PFSK-1 (cell line): ENCODE measurements around the gene PRKAR1A.

Experiments
- POLR2AphosphoS5 ChIP-seq: IDR thresholded peaks from 2 replicates; pipeline ENCODE4 v1.6.1; 2012; ENCODE audit warnings: low read depth, mild to moderate bottlenecking, control low read depth, low read length, moderate library complexity
- SIN3A ChIP-seq: IDR thresholded peaks from 2 replicates; pipeline ENCODE4 v1.6.1; 2012; ENCODE audit warnings: mild to moderate bottlenecking, low read length, moderate library complexity, borderline replicate concordance; ENCODE audit not compliant: insufficient read depth
- TF ChIP-seq, protein P1 (sequence below), 2 experiments: IDR thresholded peaks; 2 replicates each; pipeline versions ENCODE4 v1.6.1 to v1.8.0; 2011 to 2012; ENCODE audit warnings: low read depth in 2 of 2, low read length in 2 of 2, control low read depth in 1 of 2, inconsistent platforms in 1 of 2, mild to moderate bottlenecking in 1 of 2, moderate library complexity in 1 of 2; ENCODE audit not compliant: insufficient read depth in 1 of 2

DNA sequence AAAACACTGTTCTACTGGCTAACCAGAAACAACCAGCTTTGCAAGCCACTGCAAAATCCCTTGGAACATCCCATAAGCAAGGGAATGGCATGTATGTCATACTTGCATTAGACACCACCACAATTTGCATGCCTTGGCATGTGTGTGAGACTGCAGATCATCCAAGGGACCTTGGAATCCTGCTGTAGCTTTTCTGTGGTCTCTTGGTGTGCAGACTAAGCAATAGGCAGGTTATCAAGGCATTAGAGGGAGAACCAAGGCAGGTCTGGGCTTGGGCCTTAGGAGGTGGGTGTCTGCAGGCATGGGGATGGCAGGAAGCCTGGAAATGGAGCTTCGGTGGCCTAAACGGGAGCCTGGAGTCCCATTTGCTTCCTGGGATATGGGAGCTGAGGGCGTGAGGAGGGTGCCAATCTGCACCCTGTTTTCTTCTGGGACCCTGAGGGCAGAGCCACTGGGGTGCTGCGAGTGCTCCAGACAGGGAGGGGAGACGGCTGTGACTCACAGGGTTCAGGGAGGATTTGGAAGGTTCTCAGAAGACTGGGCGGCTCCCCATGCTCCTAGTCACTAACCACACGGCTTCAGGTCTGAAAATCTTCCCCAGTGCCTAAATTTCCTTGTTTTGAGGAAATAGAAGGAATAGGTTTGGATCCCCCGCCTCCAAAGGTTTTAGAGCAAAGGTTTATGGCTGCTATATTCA lies 52.3 kb downstream of the PRKAR1A start:
- TF ChIP-seq SIN3A (no peak), POLR2AphosphoS5 (no peak)
- TF ChIP-seq, protein P1, sequence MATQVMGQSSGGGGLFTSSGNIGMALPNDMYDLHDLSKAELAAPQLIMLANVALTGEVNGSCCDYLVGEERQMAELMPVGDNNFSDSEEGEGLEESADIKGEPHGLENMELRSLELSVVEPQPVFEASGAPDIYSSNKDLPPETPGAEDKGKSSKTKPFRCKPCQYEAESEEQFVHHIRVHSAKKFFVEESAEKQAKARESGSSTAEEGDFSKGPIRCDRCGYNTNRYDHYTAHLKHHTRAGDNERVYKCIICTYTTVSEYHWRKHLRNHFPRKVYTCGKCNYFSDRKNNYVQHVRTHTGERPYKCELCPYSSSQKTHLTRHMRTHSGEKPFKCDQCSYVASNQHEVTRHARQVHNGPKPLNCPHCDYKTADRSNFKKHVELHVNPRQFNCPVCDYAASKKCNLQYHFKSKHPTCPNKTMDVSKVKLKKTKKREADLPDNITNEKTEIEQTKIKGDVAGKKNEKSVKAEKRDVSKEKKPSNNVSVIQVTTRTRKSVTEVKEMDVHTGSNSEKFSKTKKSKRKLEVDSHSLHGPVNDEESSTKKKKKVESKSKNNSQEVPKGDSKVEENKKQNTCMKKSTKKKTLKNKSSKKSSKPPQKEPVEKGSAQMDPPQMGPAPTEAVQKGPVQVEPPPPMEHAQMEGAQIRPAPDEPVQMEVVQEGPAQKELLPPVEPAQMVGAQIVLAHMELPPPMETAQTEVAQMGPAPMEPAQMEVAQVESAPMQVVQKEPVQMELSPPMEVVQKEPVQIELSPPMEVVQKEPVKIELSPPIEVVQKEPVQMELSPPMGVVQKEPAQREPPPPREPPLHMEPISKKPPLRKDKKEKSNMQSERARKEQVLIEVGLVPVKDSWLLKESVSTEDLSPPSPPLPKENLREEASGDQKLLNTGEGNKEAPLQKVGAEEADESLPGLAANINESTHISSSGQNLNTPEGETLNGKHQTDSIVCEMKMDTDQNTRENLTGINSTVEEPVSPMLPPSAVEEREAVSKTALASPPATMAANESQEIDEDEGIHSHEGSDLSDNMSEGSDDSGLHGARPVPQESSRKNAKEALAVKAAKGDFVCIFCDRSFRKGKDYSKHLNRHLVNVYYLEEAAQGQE (IDR thresholded peaks at IDR 0.05; ENCODE audit: insufficient read depth in 1 of 2, low read depth in 2 of 2, low read length in 2 of 2): no peak
